Cardiac fibroblast (primary cell): ENCODE measurements around the gene CCDC187.
A peak's percentile ranks its signal among the peaks of the same experiment; 100 is the strongest.

ENCODE experiments used
- DNase-seq, 2 donors: peaks; one replicate each; pipeline versions ENCODE4 v3.0.0 to v3.0.0-alpha.2; 2010; ENCODE audit warnings: low read depth in 2 of 2
- H3K4me3 ChIP-seq, 2 donors: replicated peaks in 1 of 2; 1 replicate in 1 of 2; 2 replicates in 1 of 2; pipeline ENCODE4 v1.5.1; 2011; ENCODE audit warnings: low read depth in 2 of 2, low read length in 2 of 2, mild to moderate bottlenecking in 2 of 2, moderate library complexity in 1 of 2
- TF ChIP-seq, protein P1 (sequence below): IDR thresholded peaks from one replicate; pipeline ENCODE4 v1.5.1; 2011; ENCODE audit warnings: low read depth, mild to moderate bottlenecking, low read length, inconsistent platforms

The CCDC187 gene

GRCh38 chr9:136330406-136330990 lies 26.6 kb upstream of the CCDC187 start:
- DNase-seq: no peak
- TF ChIP-seq, protein P1, sequence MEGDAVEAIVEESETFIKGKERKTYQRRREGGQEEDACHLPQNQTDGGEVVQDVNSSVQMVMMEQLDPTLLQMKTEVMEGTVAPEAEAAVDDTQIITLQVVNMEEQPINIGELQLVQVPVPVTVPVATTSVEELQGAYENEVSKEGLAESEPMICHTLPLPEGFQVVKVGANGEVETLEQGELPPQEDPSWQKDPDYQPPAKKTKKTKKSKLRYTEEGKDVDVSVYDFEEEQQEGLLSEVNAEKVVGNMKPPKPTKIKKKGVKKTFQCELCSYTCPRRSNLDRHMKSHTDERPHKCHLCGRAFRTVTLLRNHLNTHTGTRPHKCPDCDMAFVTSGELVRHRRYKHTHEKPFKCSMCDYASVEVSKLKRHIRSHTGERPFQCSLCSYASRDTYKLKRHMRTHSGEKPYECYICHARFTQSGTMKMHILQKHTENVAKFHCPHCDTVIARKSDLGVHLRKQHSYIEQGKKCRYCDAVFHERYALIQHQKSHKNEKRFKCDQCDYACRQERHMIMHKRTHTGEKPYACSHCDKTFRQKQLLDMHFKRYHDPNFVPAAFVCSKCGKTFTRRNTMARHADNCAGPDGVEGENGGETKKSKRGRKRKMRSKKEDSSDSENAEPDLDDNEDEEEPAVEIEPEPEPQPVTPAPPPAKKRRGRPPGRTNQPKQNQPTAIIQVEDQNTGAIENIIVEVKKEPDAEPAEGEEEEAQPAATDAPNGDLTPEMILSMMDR: no peak
- H3K4me3 ChIP-seq: no peak overlapping the region

GRCh38 chr9:136329636-136330405 lies 25.9 kb upstream of the CCDC187 start:
- no peak for DNase-seq
- TF ChIP-seq, protein P1: no peak
- no peak overlapping the region for H3K4me3 ChIP-seq

DNA sequence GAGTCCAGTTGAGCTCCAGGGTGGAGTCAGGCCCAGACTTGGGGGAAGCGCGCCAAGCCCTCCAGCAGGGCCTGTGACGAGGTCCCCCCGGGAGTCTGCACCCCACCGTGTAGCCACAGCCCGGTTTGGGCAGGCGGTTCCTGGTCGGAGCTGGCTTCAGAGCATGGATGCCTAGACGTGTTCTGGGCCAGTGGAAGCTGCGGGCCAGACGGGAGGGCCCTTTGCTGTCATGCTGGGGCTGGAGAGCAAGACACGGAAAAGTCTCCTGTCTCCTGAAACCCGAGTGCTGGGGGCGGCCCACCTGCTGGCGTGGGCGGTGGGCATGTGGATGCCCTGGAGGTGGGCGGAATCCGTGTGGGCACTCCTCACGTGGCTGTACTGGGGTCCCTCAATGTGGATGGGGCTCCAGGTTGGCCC lies 25.3 kb upstream of the CCDC187 start:
- H3K4me3 ChIP-seq: peak overlapping the region; percentile 76 to 79
- TF ChIP-seq, protein P1: no peak
- DNase-seq: no peak

DNA sequence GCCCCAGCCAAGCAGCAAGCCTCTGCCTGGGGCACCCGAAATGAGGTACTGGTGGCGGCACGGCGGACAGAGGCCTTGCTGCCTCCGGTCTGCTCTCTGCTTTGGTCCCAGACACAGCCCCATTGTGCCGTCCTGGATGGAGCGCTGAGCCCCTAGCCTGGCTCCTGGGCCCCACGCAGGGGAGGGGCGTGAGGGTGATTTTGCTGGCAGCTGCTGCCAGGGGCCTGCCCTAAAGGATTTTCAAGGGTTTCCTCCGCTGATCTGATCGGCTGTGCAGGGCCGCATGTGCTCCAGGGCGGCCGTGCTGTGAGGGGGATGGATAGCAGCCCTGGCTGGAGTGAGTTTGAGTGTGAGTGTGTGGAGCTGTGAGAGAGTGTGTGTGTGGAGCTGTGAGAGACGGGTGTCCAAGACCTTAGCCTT lies 24.7 kb upstream of the CCDC187 start:
- TF ChIP-seq, protein P1: no peak
- peak; percentile 29 to 76 for DNase-seq
- H3K4me3 ChIP-seq: peak overlapping the region; percentile 76 to 79

DNA sequence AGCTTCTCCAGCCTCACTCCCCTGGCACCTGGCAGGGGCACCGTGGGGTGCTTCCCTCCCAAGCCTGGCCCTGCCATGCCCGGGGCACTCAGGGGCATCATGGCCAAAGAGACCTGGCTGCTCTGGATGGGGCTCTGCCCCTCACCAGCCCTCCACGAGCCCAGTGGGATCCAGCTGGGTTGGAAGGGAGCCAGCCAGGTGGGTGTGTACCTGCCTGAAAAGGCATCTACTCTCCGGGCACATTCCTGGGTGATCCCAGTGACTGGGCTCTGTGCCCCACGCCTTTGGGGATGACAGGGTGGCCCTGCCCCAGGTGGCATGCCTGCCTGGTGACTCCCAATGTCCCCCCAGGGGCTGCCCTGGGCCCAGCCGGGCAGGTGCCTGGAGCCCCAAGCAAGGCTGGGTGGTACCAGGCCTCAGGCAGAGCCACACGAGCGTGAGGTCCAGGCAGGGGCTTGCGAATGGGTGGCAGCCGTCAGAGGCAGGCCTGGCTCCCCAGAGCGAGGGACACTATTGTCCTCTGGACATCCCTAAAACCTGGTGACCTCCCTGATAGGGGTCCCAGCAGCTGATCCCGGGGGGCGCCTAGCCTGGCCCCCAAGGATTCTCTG lies 24.2 kb upstream of the CCDC187 start:
- no peak for DNase-seq
- TF ChIP-seq, protein P1: no peak
- H3K4me3 ChIP-seq: peak overlapping the region; percentile 76 to 79

GRCh38 chr9:136327304-136327974 lies 23.5 kb upstream of the CCDC187 start, which contains the start of gene GPSM1:
TSS of gene GPSM1 (plus strand) at chr9:136327539. CDS start at chr9:136327696, 157 bp downstream.
- TF ChIP-seq, protein P1: no peak
- H3K4me3 ChIP-seq: peak within 1 kb of the TSS; percentile 76 to 79
- DNase-seq: peak; percentile 38 to 67
